Transverse colon (tissue), 3 donors: ENCODE measurements around the gene UBE2V1.

Experiments
- CTCF ChIP-seq, 5 experiments: fragments of 200-600 bp in 3 of 5; fragments of 450-650 bp in 2 of 5; sonication (generic) in 3 of 5; IDR thresholded peaks; 1 replicate in 2 of 5; 2 replicates in 3 of 5; pipeline ENCODE4 v1.5.1; 2016 to 2017; ENCODE audit warnings: antibody characterized with exemption in 5 of 5, inconsistent platforms in 3 of 5, mild to moderate bottlenecking in 2 of 5, moderate library complexity in 1 of 5
- POLR2A ChIP-seq: fragments of 450-650 bp; IDR thresholded peaks from one replicate; pipeline ENCODE4 v1.6.1; 2016; ENCODE audit warnings: antibody characterized with exemption, mild to moderate bottlenecking, moderate library complexity

DNA sequence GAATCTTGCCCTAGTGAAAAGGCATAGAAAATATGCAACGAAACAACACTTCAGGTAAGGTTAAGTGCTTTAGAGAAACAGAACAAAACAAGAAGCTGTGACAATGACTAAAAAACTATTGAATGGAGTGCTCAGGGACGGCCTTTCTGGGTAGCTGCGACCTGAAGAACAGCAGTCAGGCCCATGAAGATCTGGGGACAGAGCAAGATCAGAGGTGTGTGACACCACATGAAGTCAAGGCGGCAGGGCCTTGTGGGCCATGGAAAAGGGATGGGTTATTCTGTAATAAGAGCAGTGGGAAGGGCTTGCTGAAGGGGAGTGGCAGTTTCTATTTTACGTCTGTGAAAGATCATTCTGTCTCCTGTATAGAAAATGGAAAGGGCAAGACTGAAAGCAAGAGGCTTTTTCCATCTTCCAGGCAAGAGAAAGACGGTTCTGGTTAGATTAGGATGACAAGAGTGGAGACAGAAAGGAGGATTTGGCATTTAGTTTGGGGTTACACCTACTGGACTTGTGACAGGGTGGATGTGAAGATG lies 5.1 kb downstream of the UBE2V1 start:
- TF ChIP-seq POLR2A: no peak
- TF ChIP-seq CTCF (IDR thresholded peaks at IDR 0.05): no peak
